OCI-M1 (cell line): ENCODE measurements around the gene LZTR1.
A peak's percentile ranks its signal among the peaks of the same experiment; 100 is the strongest.
"Not testable (repeated sequence)": the region's sequence is repeated elsewhere in the genome, so short reads cannot be mapped to it uniquely, and the experiment has no call there.

Source experiments
- DNase-seq: peaks from one replicate; lab custom pipeline; 2025; lab: John Stamatoyannopoulos, UW

LZTR1 gene

GRCh38 chr22:20981787-20982562 lies at the start of gene LZTR1:
Gene LZTR1, plus strand, starts transcription at chr22:20982297. Its CDS starts 75 bp downstream, at chr22:20982372.
- DNase-seq: peak; percentile 96

DNA sequence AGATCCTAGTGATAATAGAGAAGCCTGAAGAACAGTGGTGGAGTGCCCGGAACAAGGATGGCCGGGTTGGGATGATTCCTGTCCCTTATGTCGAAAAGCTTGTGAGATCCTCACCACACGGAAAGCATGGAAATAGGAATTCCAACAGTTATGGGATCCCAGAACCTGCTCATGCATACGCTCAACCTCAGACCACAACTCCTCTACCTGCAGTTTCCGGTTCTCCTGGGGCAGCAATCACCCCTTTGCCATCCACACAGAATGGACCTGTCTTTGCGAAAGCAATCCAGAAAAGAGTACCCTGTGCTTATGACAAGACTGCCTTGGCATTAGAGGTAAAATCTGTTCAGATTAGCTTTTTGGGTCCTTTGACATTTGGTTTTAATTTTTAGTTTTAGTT lies 48.2 kb upstream of the LZTR1 start:
- no peak for DNase-seq

- not testable (repeated sequence) for DNase-seq
These were observed 47.0 kb upstream of the LZTR1 start for GRCh38 chr22:20935049-20935448.

DNA sequence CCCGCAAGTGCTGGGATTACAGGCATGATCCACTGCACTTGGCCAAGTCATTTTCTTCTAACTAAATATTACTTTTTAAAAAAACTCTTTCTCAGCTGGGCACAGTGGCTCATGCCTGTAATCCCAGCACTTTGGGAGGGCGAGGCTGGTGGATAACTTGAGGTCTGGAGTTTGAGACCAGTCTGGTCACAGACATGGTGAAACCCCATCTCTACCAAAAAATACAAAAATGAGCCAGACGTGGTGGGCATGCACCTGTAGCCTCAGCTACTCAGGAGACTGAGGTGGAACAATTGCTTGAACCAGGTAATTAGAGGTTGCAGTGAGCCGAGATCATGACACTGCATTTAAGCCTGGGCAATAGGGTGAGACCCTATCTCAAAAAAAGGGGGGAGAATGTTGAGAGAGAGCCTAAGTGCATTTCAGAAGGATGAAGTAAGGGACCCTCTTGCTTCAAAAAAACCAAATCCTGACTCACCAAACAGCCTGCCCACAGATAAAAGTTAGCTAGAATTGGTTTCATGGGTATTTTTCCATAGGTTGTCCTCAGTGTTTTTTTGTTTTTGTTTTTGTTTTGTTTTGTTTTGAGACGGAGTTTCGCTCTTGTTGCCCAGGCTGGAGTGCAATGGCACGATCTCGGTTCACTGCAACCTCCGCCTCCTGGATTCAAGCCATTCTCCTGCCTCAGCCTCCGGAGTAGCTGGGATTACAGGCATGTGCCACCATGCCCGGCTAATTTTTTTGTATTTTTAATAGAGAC lies 46.1 kb upstream of the LZTR1 start:
- DNase-seq: not testable (repeated sequence)

DNA sequence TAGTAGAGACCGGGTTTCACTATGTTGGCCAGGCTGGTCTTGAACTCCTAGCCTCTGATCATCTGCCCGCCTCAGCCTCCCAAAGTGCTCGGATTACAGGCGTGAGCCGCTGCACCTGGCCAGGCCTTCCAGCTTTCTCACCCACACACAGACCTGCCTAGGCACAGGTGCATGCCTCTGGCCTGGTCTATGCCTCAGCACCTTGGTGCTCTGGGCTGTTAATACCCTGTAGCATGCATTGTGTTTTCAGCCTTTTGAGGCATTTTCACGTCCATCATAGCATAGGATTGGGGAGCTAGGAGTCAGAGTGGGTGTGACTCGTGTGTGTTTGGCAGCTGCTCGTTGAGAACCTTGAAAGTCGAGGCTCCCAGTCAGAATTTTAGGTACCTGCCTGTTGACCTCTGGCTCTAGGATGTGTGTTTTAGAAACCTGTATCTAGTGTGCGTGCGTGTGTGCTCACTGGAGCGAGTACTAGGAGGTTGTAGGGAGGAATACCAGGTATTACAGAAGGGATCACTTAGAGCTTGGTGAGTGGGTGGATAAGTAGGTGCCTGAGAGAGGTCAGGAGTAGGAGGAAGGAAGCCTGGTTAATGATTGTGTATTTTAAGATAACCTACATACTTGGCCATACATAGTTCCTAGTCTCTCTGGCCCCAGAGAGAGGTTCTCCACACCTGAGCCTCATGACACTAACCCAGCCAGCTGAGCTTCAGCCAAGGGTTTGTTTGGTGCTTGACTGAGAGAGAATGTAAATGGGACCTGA lies 44.9 kb upstream of the LZTR1 start:
- DNase-seq: no peak

- no peak for DNase-seq
These were observed 44.1 kb upstream of the LZTR1 start for GRCh38 chr22:20937794-20938671.

DNA sequence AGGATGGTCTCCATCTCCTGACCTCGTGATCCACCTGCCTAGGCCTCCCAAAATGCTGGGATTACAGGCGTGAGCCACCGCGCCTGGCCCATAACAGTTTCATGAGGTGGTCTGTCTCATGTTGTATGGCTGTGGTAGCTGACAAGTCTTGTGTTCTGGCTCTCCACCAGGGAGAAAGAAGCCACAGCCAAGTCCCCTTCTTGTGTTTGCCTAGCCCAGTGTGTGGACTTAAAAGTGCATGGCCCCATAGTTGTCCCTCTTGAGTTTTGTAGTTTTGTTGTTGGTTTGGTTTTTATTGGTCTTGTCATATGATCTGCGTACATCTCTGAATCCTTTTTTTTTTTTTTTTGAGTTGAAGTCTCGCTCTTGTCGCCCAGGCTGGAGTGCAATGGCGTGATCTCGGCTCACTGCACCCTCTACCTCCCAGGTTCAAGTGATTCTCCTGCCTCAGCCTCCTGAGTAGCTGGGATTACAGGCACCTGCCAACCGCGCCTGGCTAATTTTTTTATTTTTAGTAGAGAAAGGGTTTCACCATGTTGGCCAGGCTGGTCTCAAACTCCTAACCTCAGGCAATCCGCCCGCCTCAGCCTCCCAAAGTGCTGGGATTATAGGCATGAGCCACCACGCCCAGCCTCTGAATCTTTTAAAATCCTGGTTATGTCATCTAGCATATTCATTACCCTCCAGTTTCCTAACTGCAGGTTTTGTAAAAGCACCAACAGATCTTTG lies 42.5 kb upstream of the LZTR1 start:
- DNase-seq: not testable (repeated sequence)

DNA sequence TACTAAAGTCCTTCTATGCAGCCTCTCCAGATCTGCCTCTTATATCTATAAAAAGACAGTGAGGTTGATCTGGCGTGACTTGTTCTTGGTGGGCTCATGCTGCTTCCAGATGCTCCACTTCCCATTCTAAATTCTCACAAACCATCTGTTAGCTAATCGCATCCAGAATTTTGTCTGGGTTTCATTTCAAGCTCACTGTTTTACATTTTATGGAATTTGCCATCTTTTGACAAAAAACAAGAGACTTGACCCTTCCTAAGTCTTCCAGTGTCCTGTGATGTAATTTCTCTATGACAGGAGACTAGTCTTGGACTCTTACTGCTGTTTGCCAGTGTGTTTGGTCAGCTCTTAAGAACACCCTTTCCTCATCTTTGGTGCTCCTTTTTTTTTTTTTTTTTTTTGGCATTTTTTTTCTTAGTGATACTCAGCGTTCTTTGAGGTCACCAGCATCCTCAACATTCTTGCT lies 41.9 kb upstream of the LZTR1 start:
- DNase-seq: no peak

- DNase-seq: no peak
These were observed 41.2 kb upstream of the LZTR1 start for GRCh38 chr22:20940904-20941385.

DNA sequence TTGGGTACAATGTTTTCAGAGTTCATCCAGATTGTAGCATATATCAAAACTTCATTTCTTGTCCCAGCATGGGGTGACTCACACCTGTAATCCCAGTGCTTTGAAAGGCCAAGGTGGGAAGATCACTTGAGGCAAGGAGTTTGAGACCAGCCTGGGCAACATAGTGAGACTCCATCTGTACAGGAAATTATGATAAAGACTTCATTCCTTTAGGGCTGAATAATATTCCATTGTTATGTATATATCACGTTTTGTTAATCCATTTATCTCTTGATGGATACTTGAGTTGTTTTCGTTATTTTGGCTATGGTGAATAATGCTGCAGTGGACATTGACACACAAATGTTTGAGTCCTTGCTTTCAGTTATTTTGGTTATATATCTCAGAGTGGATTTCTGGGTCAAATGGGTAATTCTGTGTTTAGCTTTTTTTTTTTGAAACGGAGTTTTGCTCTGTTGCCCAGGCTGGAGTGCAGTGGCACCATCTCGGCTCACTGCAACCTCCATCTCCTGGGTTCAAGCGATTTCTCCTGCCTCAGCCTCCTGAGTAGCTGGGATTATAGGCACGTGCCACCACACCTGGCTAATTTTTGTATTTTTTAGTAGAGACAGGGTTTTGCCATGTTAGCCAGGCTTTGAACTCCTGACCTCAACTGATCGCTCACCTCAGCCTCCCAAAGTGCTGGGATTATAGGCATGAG lies 39.7 kb upstream of the LZTR1 start:
- not testable (repeated sequence) for DNase-seq

GRCh38 chr22:20943104-20943933 lies 38.8 kb upstream of the LZTR1 start:
- no peak for DNase-seq

DNA sequence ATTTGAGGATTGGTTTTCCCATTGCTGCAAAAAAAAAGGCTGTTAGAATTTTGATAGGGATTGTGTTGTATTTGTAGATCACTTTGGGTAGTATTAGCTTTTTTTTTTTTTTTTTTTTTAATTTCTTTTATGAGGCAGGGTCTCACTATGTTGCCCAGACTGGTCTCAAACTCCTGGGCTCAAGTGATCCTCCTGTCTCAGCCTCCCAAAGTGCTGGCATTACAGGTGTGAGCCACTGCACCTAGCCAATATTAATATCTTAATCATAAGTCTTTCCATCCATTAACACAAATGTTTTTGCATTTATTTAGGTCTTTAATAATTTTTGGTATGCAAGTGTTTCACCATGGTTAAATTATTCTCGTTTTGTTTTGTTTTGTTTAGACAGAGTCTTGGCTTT lies 38.1 kb upstream of the LZTR1 start:
- DNase-seq: no peak

- no peak for DNase-seq
These were observed 36.5 kb upstream of the LZTR1 start for GRCh38 chr22:20945578-20945934.

GRCh38 chr22:20946080-20946986 lies 35.8 kb upstream of the LZTR1 start:
- DNase-seq: no peak

GRCh38 chr22:20946991-20947390 lies 35.1 kb upstream of the LZTR1 start:
- DNase-seq: no peak

DNA sequence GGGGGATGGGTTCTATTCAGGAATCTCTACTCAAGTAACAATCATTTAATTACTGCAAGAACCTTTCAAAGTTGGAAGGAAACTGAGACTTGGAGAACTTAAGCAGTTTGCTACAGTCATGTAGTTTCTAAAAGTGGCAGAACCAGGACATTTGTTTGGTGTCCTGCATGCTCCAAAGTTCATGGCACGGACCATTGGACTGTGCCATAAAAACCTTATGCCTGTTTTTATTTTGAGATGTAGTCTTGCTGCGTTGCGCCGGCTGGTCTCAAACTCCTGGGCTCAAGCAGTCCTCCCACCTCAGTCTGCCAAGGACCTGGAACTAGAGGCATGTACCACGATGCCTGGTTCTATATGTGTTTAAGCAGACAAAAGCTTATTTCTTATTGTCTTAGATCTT lies 33.6 kb upstream of the LZTR1 start:
- DNase-seq: no peak

GRCh38 chr22:20948989-20949388 lies 33.1 kb upstream of the LZTR1 start:
- no peak for DNase-seq

DNA sequence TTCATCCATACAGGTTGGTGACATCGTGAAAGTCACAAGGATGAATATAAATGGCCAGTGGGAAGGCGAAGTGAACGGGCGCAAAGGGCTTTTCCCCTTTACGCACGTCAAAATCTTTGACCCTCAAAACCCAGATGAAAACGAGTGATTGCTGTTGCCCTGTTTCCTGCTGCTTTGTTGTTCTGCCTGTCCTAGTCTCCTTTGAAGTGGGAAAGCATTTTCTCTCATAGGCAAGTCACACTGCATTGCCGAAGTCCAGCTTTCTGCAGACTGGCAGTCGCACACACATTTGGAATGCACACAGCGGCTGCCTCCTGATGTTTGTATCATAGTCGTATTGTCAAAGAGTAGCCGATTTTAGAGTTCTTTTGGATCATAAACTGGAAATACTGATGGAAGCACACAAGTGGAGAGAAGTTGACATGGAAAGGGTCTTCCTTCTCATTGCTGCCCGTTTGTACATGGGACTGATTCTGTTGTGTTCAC lies 32.4 kb upstream of the LZTR1 start:
- DNase-seq: no peak
